ENCODE data around the gene AOPEP.

Gene AOPEP

GRCh38 chr9:95124582-95125367, 398.3 kb downstream of the AOPEP start:
- H3K9me3 ChIP-seq (ENCODE audit: control insufficient read depth, insufficient read depth, low read depth, low read length): no peaks in the 10 kb centered on the region
- H3K4me1 ChIP-seq (ENCODE audit: control insufficient read depth, insufficient read depth, low read length): no peaks in the 10 kb centered on the region
- no peak overlapping the region for H3K4me3 ChIP-seq (ENCODE audit: low read depth, low read length)
- POLR2A ChIA-PET: no interaction called here
- TF ChIP-seq ZFP37 (tag by site-specific recombination; IDR thresholded peaks at IDR 0.05) (no peak), ZNF133 (tag by site-specific recombination; IDR thresholded peaks at IDR 0.05) (no peak), ZNF645 (tag by site-specific recombination; IDR thresholded peaks at IDR 0.05) (no peak), EGR2 (tag by site-specific recombination; IDR thresholded peaks at IDR 0.05; ENCODE audit: low read depth) (no peak), PBX3 (CRISPR knock-in tag; IDR thresholded peaks at IDR 0.05) (no peak), ZNF621 (tag by site-specific recombination; IDR thresholded peaks at IDR 0.05) (no peak), MYNN (tag by site-specific recombination; IDR thresholded peaks at IDR 0.05; ENCODE audit: borderline replicate concordance) (no peak), ZNF423 (tag by site-specific recombination; IDR thresholded peaks at IDR 0.05) (no peak), ZNF558 (tag by site-specific recombination; IDR thresholded peaks at IDR 0.05) (no peak), ZNF214 (tag by site-specific recombination; IDR thresholded peaks at IDR 0.05; ENCODE audit: borderline replicate concordance) (no peak), ZNF629 (tag by site-specific recombination; IDR thresholded peaks at IDR 0.05) (no peak), ZNF132 (tag by site-specific recombination; IDR thresholded peaks at IDR 0.05; ENCODE audit: borderline replicate concordance) (no peak), SP3 (tag by site-specific recombination; IDR thresholded peaks at IDR 0.05) (no peak), ZIC2 (tag by site-specific recombination; IDR thresholded peaks at IDR 0.05) (no peak), ZNF266 (tag by site-specific recombination; IDR thresholded peaks at IDR 0.05; ENCODE audit: low read depth) (no peak), ZBTB17 (tag by site-specific recombination; IDR thresholded peaks at IDR 0.05) (no peak), ZNF76 (tag by site-specific recombination; IDR thresholded peaks at IDR 0.05; ENCODE audit: borderline replicate concordance, low read depth) (no peak), SCRT2 (tag by site-specific recombination; IDR thresholded peaks at IDR 0.05) (no peak), SALL2 (tag by site-specific recombination; IDR thresholded peaks at IDR 0.05; ENCODE audit: borderline replicate concordance) (no peak)
- CTCF ChIA-PET: interaction anchor here (0.7 to 8.0 kb wide), 12 partner anchors 10 to 591 kb away, joined by 3 to 133 read pairs (median 4); no protein-coding TSS in a partner anchor
- peaks cover 0 to 3% of the 10 kb centered on the region in 2 experiments; a peak in 1 of 3 replicates for H3K36me3 ChIP-seq (ENCODE audit: control insufficient read depth in 2 of 2, insufficient read depth in 1 of 2, low read length in 2 of 2)
- H3K27ac ChIP-seq (ENCODE audit: extremely low read depth, low read depth, low read length): no peak overlapping the region

GRCh38 chr9:95125652-95126051, 399.2 kb downstream of the AOPEP start:
- Histone ChIP-seq H3K36me3 (ENCODE audit: control insufficient read depth in 2 of 2, insufficient read depth in 1 of 2, low read length in 2 of 2) (peaks cover 0 to 3% of the 10 kb centered on the region in 2 experiments; a peak in 1 of 3 replicates), H3K4me3 (ENCODE audit: low read depth, low read length) (no peak overlapping the region), H3K9me3 (ENCODE audit: control insufficient read depth, insufficient read depth, low read depth, low read length) (no peaks in the 10 kb centered on the region), H3K27ac (ENCODE audit: extremely low read depth, low read depth, low read length) (no peak overlapping the region), H3K4me1 (ENCODE audit: control insufficient read depth, insufficient read depth, low read length) (0 out of 2 replicates have a peak, but pooled peaks cover 7% of the 10 kb centered on the region)
- TF ChIP-seq ZNF555 (tag by site-specific recombination; conservative IDR thresholded peaks at IDR 0.05): no peak
- no peak for TF ChIP-seq ZNF433 (tag by site-specific recombination; IDR thresholded peaks at IDR 0.05; ENCODE audit: low read depth)
- ChIA-PET CTCF (interaction anchor here (0.6 to 8.0 kb wide), 17 partner anchors 9 to 592 kb away, joined by 3 to 133 read pairs (median 4); no protein-coding TSS in a partner anchor), POLR2A (no interaction called here)

All from HEK293 (cell line).